CD14-positive monocyte (primary cell): ENCODE data around the gene ZNF81. TPM values are rescaled to one million over a fixed set of nuclear protein-coding genes. Genes with fewer than 3 reads are reported as not detected.

Source experiments
- DNase-seq, 3 donors: peaks; one replicate each; pipeline ENCODE4 v3.0.0-alpha.2; 2011 to 2022
- H2AFZ ChIP-seq: 2 replicates; pipeline ENCODE4 v1.6.0; 2012; ENCODE audit warnings: mild to moderate bottlenecking, low read depth, low read length, inconsistent platforms; ENCODE audit not compliant: insufficient read depth, poor library complexity, severe bottlenecking
- H3K27ac ChIP-seq, 2 donors: 1 replicate in 1 of 2; 2 replicates in 1 of 2; pipeline ENCODE4 v1.5.1; 2012 to 2013; ENCODE audit warnings: low read length in 2 of 2, control low read depth in 1 of 2, inconsistent platforms in 1 of 2, low read depth in 1 of 2, mild to moderate bottlenecking in 1 of 2
- H3K27me3 ChIP-seq, 2 donors: one replicate each; pipeline versions ENCODE4 v1.6.0 to v1.6.1; 2011 to 2013; ENCODE audit warnings: low read length in 2 of 2; ENCODE audit not compliant: control insufficient read depth in 2 of 2, insufficient read depth in 2 of 2
- H3K36me3 ChIP-seq, 2 donors: replicated peaks in 1 of 2; 1 replicate in 1 of 2; 2 replicates in 1 of 2; pipeline versions ENCODE4 v1.5.1 to v1.6.1; 2012 to 2013; ENCODE audit warnings: low read length in 2 of 2, control low read depth in 1 of 2, inconsistent platforms in 1 of 2, mild to moderate bottlenecking in 1 of 2; ENCODE audit not compliant: insufficient read depth in 2 of 2, control insufficient read depth in 1 of 2
- H3K4me1 ChIP-seq, 2 donors: 1 replicate in 1 of 2; 2 replicates in 1 of 2; pipeline versions ENCODE4 v1.5.1 to v1.6.1; 2012 to 2013; ENCODE audit warnings: low read length in 2 of 2, control low read depth in 1 of 2, inconsistent platforms in 1 of 2, mild to moderate bottlenecking in 1 of 2, moderate library complexity in 1 of 2; ENCODE audit not compliant: insufficient read depth in 2 of 2, control insufficient read depth in 1 of 2
- H3K4me2 ChIP-seq: replicated peaks from 2 replicates; pipeline ENCODE3; 2012; ENCODE audit warnings: low read length, moderate library complexity, mild to moderate bottlenecking; ENCODE audit not compliant: poor library complexity, severe bottlenecking; ENCODE audit errors: extremely low read depth
- H3K4me3 ChIP-seq, 3 experiments: fragments of 200-600 bp in 1 of 3; sonication (generic) in 1 of 3; replicated peaks in 1 of 3; 1 replicate in 2 of 3; 2 replicates in 1 of 3; pipeline ENCODE4 v1.5.1; 2011 to 2013; ENCODE audit warnings: low read length in 3 of 3, mild to moderate bottlenecking in 3 of 3, control low read depth in 2 of 3, low read depth in 2 of 3, inconsistent platforms in 1 of 3, moderate library complexity in 1 of 3
- H3K79me2 ChIP-seq: 2 replicates; pipeline ENCODE4 v1.6.0; 2012; ENCODE audit warnings: mild to moderate bottlenecking, control low read depth, inconsistent platforms, low read length, moderate library complexity; ENCODE audit not compliant: insufficient read depth
- H3K9ac ChIP-seq: 2 replicates; pipeline ENCODE4 v1.6.0; 2017; ENCODE audit warnings: low read length, mild to moderate bottlenecking; ENCODE audit not compliant: insufficient read depth, poor library complexity, severe bottlenecking
- H3K9me3 ChIP-seq, 2 donors: replicated peaks in 1 of 2; 1 replicate in 1 of 2; 2 replicates in 1 of 2; pipeline versions ENCODE4 v1.5.1 to v1.6.1; 2012 to 2013; ENCODE audit warnings: low read length in 2 of 2, control low read depth in 1 of 2; ENCODE audit not compliant: control insufficient read depth in 1 of 2, insufficient read depth in 1 of 2
- H4K20me1 ChIP-seq: 2 replicates; pipeline ENCODE4 v1.6.0; 2012; ENCODE audit warnings: mild to moderate bottlenecking, low read length, control low read depth, moderate library complexity; ENCODE audit not compliant: insufficient read depth
- H3K27ac Mint-ChIP-seq, 7 donors: one replicate each; pipeline ENCODE4 v1.8.0; 2020; ENCODE audit warnings: mild to moderate bottlenecking in 7 of 7, mixed read lengths in 7 of 7, moderate library complexity in 6 of 7, inconsistent platforms in 2 of 7
- H3K27me3 Mint-ChIP-seq, 3 donors: one replicate each; pipeline ENCODE4 v1.8.0; 2021 to 2022; ENCODE audit warnings: low read depth in 3 of 3, mild to moderate bottlenecking in 3 of 3, mixed read lengths in 3 of 3, moderate library complexity in 3 of 3, inconsistent platforms in 1 of 3
- H3K36me3 Mint-ChIP-seq, 2 donors: one replicate each; pipeline ENCODE4 v1.8.0; 2020; ENCODE audit warnings: mixed read lengths in 2 of 2, inconsistent platforms in 1 of 2, mild to moderate bottlenecking in 1 of 2
- H3K4me1 Mint-ChIP-seq: one replicate; pipeline ENCODE4 v1.8.0; 2020; ENCODE audit warnings: mild to moderate bottlenecking, mixed read lengths
- H3K4me3 Mint-ChIP-seq, 2 donors: one replicate each; pipeline ENCODE4 v1.8.0; 2020; ENCODE audit warnings: mild to moderate bottlenecking in 2 of 2, mixed read lengths in 2 of 2, moderate library complexity in 1 of 2
- H3K9me3 Mint-ChIP-seq, 7 donors: one replicate each; pipeline ENCODE4 v1.8.0; 2020 to 2022; ENCODE audit warnings: mixed read lengths in 7 of 7, mild to moderate bottlenecking in 6 of 7, moderate library complexity in 6 of 7, inconsistent platforms in 2 of 7
- WGBS: methylation state at CpG from one replicate; pipeline ENCODE4 v1.1.5; 2013; ENCODE audit warnings: missing lambda C conversion rate; ENCODE audit not compliant: insufficient coverage; 5-methylcytosine and 5-hydroxymethylcytosine counted together
- intact Hi-C, 2 donors: fragments of 100-400 bp; cut with micrococcal nuclease; formaldehyde crosslinking; loops; one replicate each; pipeline versions ENCODE4 v1.15.0 to v1.15.1; 2023
- polyA plus RNA-seq, 3 donors: library from polyadenylated mRNA; depleted of rRNA in 1 of 3; unstranded in 2 of 3; stranded (reverse) in 1 of 3; fragments of 300-500 nt in 2 of 3; fragments of >200 nt in 1 of 3; fragmentation: Illumina TruSeq in 2 of 3; gene quantifications; 1 replicate in 2 of 3; 2 replicates in 1 of 3; pipeline ENCODE4 v1.2.3, GENCODE V29; 2012 to 2021
- TF ChIP-seq, protein P1 (sequence below): fragments of 200-600 bp; IDR thresholded peaks from one replicate; pipeline ENCODE4 v1.8.0; 2022; ENCODE audit warnings: antibody characterized with exemption, mild to moderate bottlenecking

Gene ZNF81
- polyA plus RNA-seq, 3 donors = 1.7 to 3.4 (median 2.4) TPM

DNA sequence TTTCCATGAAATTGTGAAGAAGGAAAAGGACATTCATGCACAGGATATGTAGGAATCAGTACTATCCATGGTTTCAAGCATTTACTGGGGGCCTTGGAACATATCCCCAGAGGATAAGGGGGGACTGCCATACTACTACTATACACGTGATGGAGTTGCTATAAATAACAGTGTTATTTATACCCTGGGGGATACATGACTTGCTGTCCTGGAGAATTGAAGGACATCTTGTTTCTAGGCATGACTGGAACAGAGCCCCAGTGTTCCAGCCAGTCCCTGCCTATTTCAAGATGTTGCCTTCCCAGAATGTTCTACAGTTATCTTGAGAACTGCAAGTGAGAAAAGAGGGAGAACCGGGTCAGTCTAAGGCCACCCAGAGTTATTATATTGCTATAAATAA lies 39.6 kb upstream of the ZNF81 start:
- Histone ChIP-seq H3K4me2 (no peak overlapping the region), H3K9ac (no peak overlapping the region), H3K79me2 (no peaks in the 10 kb centered on the region), H3K9me3 (no peaks in the 10 kb centered on the region), H3K27me3 (no peaks in the 10 kb centered on the region), H2AFZ (no peak overlapping the region), H3K4me1 (no peaks in the 10 kb centered on the region), H4K20me1 (no peaks in the 10 kb centered on the region), H3K36me3 (no peaks in the 10 kb centered on the region), H3K4me3 (no peak overlapping the region), H3K27ac (no peak overlapping the region)
- peaks cover 0 to 3% (median 0%) of the 10 kb centered on the region in 3 donors for H3K27me3 Mint-ChIP-seq
- H3K4me3 Mint-ChIP-seq = no peak overlapping the region
- WGBS = no CpG with 5 or more reads among the region's 2 CpGs
- intact Hi-C loops = no loop called here
- peaks cover 0 to 4% (median 0%) of the 10 kb centered on the region in 7 donors for H3K9me3 Mint-ChIP-seq
- H3K4me1 Mint-ChIP-seq = peaks cover 2% of the 10 kb centered on the region
- no peak for DNase-seq
- TF ChIP-seq, protein P1, sequence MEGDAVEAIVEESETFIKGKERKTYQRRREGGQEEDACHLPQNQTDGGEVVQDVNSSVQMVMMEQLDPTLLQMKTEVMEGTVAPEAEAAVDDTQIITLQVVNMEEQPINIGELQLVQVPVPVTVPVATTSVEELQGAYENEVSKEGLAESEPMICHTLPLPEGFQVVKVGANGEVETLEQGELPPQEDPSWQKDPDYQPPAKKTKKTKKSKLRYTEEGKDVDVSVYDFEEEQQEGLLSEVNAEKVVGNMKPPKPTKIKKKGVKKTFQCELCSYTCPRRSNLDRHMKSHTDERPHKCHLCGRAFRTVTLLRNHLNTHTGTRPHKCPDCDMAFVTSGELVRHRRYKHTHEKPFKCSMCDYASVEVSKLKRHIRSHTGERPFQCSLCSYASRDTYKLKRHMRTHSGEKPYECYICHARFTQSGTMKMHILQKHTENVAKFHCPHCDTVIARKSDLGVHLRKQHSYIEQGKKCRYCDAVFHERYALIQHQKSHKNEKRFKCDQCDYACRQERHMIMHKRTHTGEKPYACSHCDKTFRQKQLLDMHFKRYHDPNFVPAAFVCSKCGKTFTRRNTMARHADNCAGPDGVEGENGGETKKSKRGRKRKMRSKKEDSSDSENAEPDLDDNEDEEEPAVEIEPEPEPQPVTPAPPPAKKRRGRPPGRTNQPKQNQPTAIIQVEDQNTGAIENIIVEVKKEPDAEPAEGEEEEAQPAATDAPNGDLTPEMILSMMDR = no peak
- H3K27ac Mint-ChIP-seq = no peak overlapping the region
- no peaks in the 10 kb centered on the region for H3K36me3 Mint-ChIP-seq

DNA sequence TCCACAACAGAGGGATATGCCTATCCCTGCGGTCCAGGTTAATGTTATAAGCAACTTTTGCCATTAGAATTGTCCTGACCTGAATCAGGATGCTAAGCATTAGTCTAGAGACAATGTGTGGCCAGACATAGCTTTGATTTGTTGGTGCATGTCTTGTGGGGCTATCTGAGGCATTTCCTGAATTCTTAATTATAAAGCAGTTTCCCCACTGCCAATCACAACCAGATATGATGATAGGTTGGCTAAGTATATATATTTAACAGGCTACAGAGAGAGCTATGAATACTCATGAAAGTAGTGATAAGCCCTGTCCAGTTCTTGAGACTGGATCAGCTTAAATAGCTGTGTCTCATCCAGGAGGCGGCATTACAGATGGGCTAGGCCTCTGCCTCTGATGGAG lies 37.8 kb upstream of the ZNF81 start:
- Histone ChIP-seq H2AFZ (no peak overlapping the region), H4K20me1 (no peaks in the 10 kb centered on the region), H3K27me3 (no peaks in the 10 kb centered on the region), H3K9ac (no peak overlapping the region), H3K4me1 (no peaks in the 10 kb centered on the region), H3K79me2 (no peaks in the 10 kb centered on the region), H3K27ac (no peak overlapping the region), H3K9me3 (no peaks in the 10 kb centered on the region), H3K36me3 (no peaks in the 10 kb centered on the region), H3K4me2 (no peak overlapping the region), H3K4me3 (no peak overlapping the region)
- no CpG with 5 or more reads among the region's 2 CpGs for WGBS
- H3K27me3 Mint-ChIP-seq = peaks cover 0 to 3% (median 2%) of the 10 kb centered on the region in 3 donors
- intact Hi-C loops = no loop called here
- TF ChIP-seq, protein P1 = no peak
- H3K36me3 Mint-ChIP-seq = no peaks in the 10 kb centered on the region
- peaks cover 2% of the 10 kb centered on the region for H3K4me1 Mint-ChIP-seq
- H3K9me3 Mint-ChIP-seq = peaks cover 0 to 4% (median 0%) of the 10 kb centered on the region in 7 donors
- no peak overlapping the region for H3K4me3 Mint-ChIP-seq
- DNase-seq = no peak
- H3K27ac Mint-ChIP-seq = no peak overlapping the region
